NK-92 treated with Interleukin-12 subunit alpha and Interleukin-12 subunit beta, amount 100 ng/mL, for 24 hours (cell line): ENCODE data around the gene BEX1.
"Not testable (repeated sequence)": the region's sequence is repeated elsewhere in the genome, so short reads cannot be mapped to it uniquely, and the experiment has no call there.

Source experiments
- DNase-seq: peaks from one replicate; lab custom pipeline; 2025; lab: John Stamatoyannopoulos, UW

BEX1 gene

GRCh38 chrX:103063918-103064434 lies at the start of gene BEX1:
BEX1 (minus strand) TSS chrX:103064171; CDS start chrX:103063274, 897 bp downstream.
- no peak for DNase-seq

- not testable (repeated sequence) for DNase-seq
Measured at GRCh38 chrX:103109497-103109896, 45.5 kb upstream of the BEX1 start.

GRCh38 chrX:103107836-103108235 lies 43.9 kb upstream of the BEX1 start:
- no peak for DNase-seq

- not testable (repeated sequence) for DNase-seq
Measured at GRCh38 chrX:103107227-103107737, 43.3 kb upstream of the BEX1 start.

- DNase-seq = not testable (repeated sequence)
Measured at GRCh38 chrX:103104370-103104769, 40.4 kb upstream of the BEX1 start.

GRCh38 chrX:103103866-103104265 lies 39.9 kb upstream of the BEX1 start:
- DNase-seq = not testable (repeated sequence)

GRCh38 chrX:103101299-103102042 lies 37.5 kb upstream of the BEX1 start:
- no peak for DNase-seq

- no peak for DNase-seq
Measured at GRCh38 chrX:103100484-103100883, 36.5 kb upstream of the BEX1 start.

- no peak for DNase-seq
Measured at GRCh38 chrX:103099691-103100090, 35.7 kb upstream of the BEX1 start.

GRCh38 chrX:103098488-103098887 lies 34.5 kb upstream of the BEX1 start:
- DNase-seq = no peak

GRCh38 chrX:103092942-103093341 lies 29.0 kb upstream of the BEX1 start, which contains the start of gene NXF3:
NXF3 (minus strand) TSS chrX:103093143; CDS start chrX:103093023, 120 bp downstream.
- DNase-seq = no peak

GRCh38 chrX:103081051-103081450 lies 17.1 kb upstream of the BEX1 start:
- DNase-seq = no peak

- no peak for DNase-seq
Measured at GRCh38 chrX:103073467-103073866, 9.5 kb upstream of the BEX1 start.

GRCh38 chrX:103066606-103067005 lies 2.6 kb upstream of the BEX1 start:
- DNase-seq = no peak

GRCh38 chrX:103063191-103063845 lies 653 bp downstream of the BEX1 start:
- DNase-seq = no peak

- DNase-seq = no peak
Measured at GRCh38 chrX:103061486-103061885, 2.5 kb downstream of the BEX1 start.

- no peak for DNase-seq
Measured at GRCh38 chrX:103056902-103057301, 7.1 kb downstream of the BEX1 start.

GRCh38 chrX:103052625-103053024 lies 11.3 kb downstream of the BEX1 start:
- DNase-seq = no peak

- DNase-seq = no peak
Measured at GRCh38 chrX:103051260-103051789, 12.6 kb downstream of the BEX1 start.

GRCh38 chrX:103033371-103033770 lies 30.6 kb downstream of the BEX1 start:
- DNase-seq = not testable (repeated sequence)

GRCh38 chrX:103017542-103017941 lies 46.4 kb downstream of the BEX1 start:
- DNase-seq = no peak

GRCh38 chrX:103012945-103013344 lies 51.0 kb downstream of the BEX1 start:
- DNase-seq = no peak
